PC-9 (cell line): ENCODE results near the gene FAAH2.

Source experiments
- EZH2 ChIP-seq: fragments of 200-600 bp; sonication (generic); IDR thresholded peaks from 2 replicates; pipeline ENCODE4 v1.8.0; 2017; ENCODE audit warnings: antibody characterized with exemption, low read depth
- TF ChIP-seq, protein P1 (sequence below): fragments of 200-600 bp; sonication (generic); conservative IDR thresholded peaks from 2 replicates; pipeline ENCODE4 v1.6.1; 2017; ENCODE audit warnings: mixed run types, antibody characterized with exemption, mild to moderate bottlenecking, moderate library complexity

GRCh38 chrX:57313583-57314215 is 27.2 kb downstream of the FAAH2 start:
- no peak for TF ChIP-seq EZH2
- TF ChIP-seq, protein P1, sequence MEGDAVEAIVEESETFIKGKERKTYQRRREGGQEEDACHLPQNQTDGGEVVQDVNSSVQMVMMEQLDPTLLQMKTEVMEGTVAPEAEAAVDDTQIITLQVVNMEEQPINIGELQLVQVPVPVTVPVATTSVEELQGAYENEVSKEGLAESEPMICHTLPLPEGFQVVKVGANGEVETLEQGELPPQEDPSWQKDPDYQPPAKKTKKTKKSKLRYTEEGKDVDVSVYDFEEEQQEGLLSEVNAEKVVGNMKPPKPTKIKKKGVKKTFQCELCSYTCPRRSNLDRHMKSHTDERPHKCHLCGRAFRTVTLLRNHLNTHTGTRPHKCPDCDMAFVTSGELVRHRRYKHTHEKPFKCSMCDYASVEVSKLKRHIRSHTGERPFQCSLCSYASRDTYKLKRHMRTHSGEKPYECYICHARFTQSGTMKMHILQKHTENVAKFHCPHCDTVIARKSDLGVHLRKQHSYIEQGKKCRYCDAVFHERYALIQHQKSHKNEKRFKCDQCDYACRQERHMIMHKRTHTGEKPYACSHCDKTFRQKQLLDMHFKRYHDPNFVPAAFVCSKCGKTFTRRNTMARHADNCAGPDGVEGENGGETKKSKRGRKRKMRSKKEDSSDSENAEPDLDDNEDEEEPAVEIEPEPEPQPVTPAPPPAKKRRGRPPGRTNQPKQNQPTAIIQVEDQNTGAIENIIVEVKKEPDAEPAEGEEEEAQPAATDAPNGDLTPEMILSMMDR: no peak
